Kidney (tissue), 14 donors: ENCODE results near the gene UBE4A. TPM values are rescaled to one million over a fixed set of nuclear protein-coding genes. Genes with fewer than 3 reads are reported as not detected.

ENCODE experiments used
- DNase-seq, 5 donors: peaks; one replicate each; pipeline ENCODE4 v3.0.0-alpha.2; 2013 to 2020
- FAIRE-seq: peaks from 2 replicates; lab custom pipeline; 2012; peaks lifted over from hg19 to GRCh38; lab: Jason Lieb, UNC
- H3K27ac ChIP-seq, 2 donors: one replicate each; pipeline ENCODE4 v1.7.0; 2013; ENCODE audit warnings: low read depth in 2 of 2, low read length in 2 of 2, inconsistent platforms in 1 of 2
- H3K27me3 ChIP-seq: one replicate; pipeline ENCODE4 v1.7.1; 2013; ENCODE audit warnings: low read length, inconsistent platforms; ENCODE audit not compliant: control insufficient read depth, insufficient read depth
- H3K36me3 ChIP-seq, 3 donors: one replicate each; pipeline versions ENCODE4 v1.7.0 to v1.7.1; 2013; ENCODE audit warnings: low read length in 3 of 3, control low read depth in 1 of 3, inconsistent platforms in 1 of 3; ENCODE audit not compliant: insufficient read depth in 3 of 3, control insufficient read depth in 2 of 3
- H3K4me1 ChIP-seq, 3 donors: one replicate each; pipeline versions ENCODE4 v1.7.0 to v1.7.1; 2013; ENCODE audit warnings: low read length in 3 of 3, inconsistent platforms in 1 of 3, low read depth in 1 of 3; ENCODE audit not compliant: control insufficient read depth in 2 of 3, insufficient read depth in 2 of 3
- H3K4me3 ChIP-seq, 3 donors: one replicate each; pipeline versions ENCODE4 v1.7.0 to v1.8.1; 2013; ENCODE audit warnings: low read length in 3 of 3, control low read depth in 1 of 3, inconsistent platforms in 1 of 3
- H3K9ac ChIP-seq, 3 donors: one replicate each; pipeline versions ENCODE4 v1.7.0 to v1.7.1; 2013; ENCODE audit warnings: low read length in 3 of 3, control low read depth in 1 of 3, inconsistent platforms in 1 of 3
- H3K9me3 ChIP-seq, 3 donors: one replicate each; pipeline versions ENCODE4 v1.7.0 to v1.7.1; 2013; ENCODE audit warnings: low read length in 3 of 3, control low read depth in 1 of 3, inconsistent platforms in 1 of 3; ENCODE audit not compliant: control insufficient read depth in 2 of 3, insufficient read depth in 1 of 3
- intact Hi-C: fragments of 100-400 bp; cut with DNase I; formaldehyde crosslinking; loops from one replicate; pipeline ENCODE4 v1.11.1; 2022
- polyA plus RNA-seq: library from polyadenylated mRNA; stranded (reverse); fragments of 350-450 nt; fragmentation: Illumina TruSeq; extraction: RNeasy Lipid Tissue Mini Kit (QIAGEN cat#74804); gene quantifications from one replicate; pipeline ENCODE4 v1.2.3, GENCODE V29; 2014; ENCODE audit warnings: low read depth, low replicate concordance; ENCODE audit not compliant: insufficient read depth
- total RNA-seq: library from RNA; stranded (reverse); fragmentation: NEBNext Ultra II Directional; extraction: Animal tissue kit (Norgen Biotek cat#: 25700); gene quantifications from one replicate; pipeline ENCODE4 v1.2.1, GENCODE V29; 2021
- TF ChIP-seq, protein P1 (sequence below): IDR thresholded peaks from 3 replicates; pipeline ENCODE4 v1.5.1; 2012; ENCODE audit warnings: mild to moderate bottlenecking, moderate library complexity, borderline replicate concordance; ENCODE audit not compliant: insufficient read depth; ENCODE audit errors: extremely low read depth
- donor health status: control.
- donor health status: control.
- donor health status: control.
- donor health status: control.
- donor health status: control.
- donor health status: DM: yes; HTN: yes; CAD: no.
- donor health status: Normal renal cell carcinoma (clear cell type).

Gene UBE4A
- total and polyA plus RNA-seq, 2 donors from 2014 or later = 11.2 to 39.2 TPM

DNA sequence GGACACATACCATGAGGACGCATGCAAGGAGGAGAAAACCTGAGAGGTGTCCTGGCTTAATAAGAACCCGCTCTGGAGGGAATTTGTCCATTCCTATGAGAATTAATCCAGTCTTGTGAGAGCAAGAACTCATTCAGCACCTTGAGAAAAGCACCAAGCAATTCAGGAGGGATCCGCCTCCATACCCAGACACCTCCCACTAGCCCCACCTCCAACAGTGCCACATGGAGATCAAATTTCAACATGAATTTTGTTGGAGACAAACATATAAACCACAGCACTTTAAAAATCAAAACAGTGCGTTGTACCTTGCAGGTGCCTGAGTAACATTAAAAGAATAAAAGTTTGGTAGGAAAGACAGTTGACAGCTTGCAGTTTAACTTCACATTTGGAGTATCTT, 11.4 kb downstream of the UBE4A start:
- no peak for DNase-seq
- H3K9ac ChIP-seq = no peak overlapping the region
- no peak overlapping the region for H3K27ac ChIP-seq
- no peak overlapping the region for H3K4me3 ChIP-seq
- peaks cover 3 to 65% (median 43%) of the 10 kb centered on the region in 3 donors for H3K36me3 ChIP-seq
- H3K4me1 ChIP-seq = no peaks in the 10 kb centered on the region
- FAIRE-seq = no peak
- H3K9me3 ChIP-seq = no peaks in the 10 kb centered on the region
- intact Hi-C loops = no loop called here
- H3K27me3 ChIP-seq = no peaks in the 10 kb centered on the region
- TF ChIP-seq, protein P1, sequence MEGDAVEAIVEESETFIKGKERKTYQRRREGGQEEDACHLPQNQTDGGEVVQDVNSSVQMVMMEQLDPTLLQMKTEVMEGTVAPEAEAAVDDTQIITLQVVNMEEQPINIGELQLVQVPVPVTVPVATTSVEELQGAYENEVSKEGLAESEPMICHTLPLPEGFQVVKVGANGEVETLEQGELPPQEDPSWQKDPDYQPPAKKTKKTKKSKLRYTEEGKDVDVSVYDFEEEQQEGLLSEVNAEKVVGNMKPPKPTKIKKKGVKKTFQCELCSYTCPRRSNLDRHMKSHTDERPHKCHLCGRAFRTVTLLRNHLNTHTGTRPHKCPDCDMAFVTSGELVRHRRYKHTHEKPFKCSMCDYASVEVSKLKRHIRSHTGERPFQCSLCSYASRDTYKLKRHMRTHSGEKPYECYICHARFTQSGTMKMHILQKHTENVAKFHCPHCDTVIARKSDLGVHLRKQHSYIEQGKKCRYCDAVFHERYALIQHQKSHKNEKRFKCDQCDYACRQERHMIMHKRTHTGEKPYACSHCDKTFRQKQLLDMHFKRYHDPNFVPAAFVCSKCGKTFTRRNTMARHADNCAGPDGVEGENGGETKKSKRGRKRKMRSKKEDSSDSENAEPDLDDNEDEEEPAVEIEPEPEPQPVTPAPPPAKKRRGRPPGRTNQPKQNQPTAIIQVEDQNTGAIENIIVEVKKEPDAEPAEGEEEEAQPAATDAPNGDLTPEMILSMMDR = no peak

DNA sequence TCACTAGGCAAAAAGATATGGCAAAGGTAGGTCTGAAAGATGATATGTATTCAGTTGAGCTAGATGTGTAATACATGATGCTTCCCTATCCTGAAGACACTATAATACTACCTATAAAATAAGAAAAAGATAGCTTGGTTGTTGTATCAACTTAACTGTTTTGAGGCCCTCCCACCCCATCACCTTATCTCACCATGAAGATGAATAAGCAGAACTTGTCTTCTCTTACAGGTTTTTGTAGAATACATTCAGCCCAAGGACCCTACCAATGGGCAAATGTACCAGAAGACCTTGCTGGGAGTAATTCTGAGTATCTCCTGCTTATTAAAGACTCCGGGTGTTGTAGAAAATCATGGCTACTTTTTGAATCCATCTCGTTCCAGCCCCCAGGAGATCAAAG, 13.9 kb downstream of the UBE4A start:
- H3K27ac ChIP-seq = no peak overlapping the region
- no peaks in the 10 kb centered on the region for H3K27me3 ChIP-seq
- no peak overlapping the region for H3K4me3 ChIP-seq
- DNase-seq (no peak), FAIRE-seq (no peak)
- no peak overlapping the region for H3K9ac ChIP-seq
- H3K4me1 ChIP-seq = no peaks in the 10 kb centered on the region
- TF ChIP-seq, protein P1 = no peak
- no peaks in the 10 kb centered on the region for H3K9me3 ChIP-seq
- peaks cover 3 to 61% (median 38%) of the 10 kb centered on the region in 3 donors for H3K36me3 ChIP-seq
- intact Hi-C loops = no loop called here

DNA sequence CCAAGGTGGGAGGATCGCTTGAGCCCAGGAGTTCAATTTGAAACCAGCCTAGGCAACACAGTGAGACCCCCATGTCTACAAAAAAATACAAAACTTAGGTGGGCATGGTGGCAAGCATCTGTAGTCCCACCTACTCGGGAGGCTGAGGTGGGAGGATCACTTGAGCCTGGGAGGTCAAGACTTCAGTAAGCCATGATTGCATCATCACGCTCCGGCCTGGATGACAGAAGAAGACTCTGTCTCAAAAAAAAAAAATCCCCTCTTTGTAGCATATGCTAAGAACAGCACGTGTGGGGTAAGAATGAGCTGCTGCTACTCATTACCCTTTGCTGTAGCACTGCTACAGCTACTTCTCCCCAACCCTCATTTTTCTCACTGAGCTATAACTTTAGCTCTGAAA, 14.5 kb downstream of the UBE4A start:
- peaks cover 3 to 61% (median 37%) of the 10 kb centered on the region in 3 donors for H3K36me3 ChIP-seq
- no peak for FAIRE-seq

DNA sequence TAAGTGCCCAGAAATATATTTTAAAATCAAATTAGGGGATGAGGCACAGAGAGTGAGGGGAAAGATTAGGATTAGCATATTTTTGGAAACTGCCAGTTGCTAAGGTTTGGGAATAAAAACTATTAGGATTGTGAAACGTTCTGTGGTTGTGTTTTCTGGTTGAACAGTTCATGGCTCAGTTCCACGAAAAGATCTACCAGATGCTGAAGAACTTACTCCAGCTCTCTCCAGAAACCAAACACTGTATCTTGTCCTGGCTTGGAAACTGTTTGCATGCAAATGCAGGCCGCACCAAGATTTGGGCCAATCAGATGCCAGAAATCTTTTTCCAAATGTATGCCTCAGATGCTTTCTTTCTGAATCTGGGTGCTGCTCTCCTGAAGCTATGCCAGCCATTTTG, 15.3 kb downstream of the UBE4A start:
- H3K4me3 ChIP-seq = no peak overlapping the region
- no peak overlapping the region for H3K27ac ChIP-seq
- no peak for DNase-seq
- intact Hi-C loops = no loop called here
- no peaks in the 10 kb centered on the region for H3K27me3 ChIP-seq
- no peak overlapping the region for H3K9ac ChIP-seq
- no peaks in the 10 kb centered on the region for H3K9me3 ChIP-seq
- FAIRE-seq = no peak
- TF ChIP-seq, protein P1 = no peak
- no peaks in the 10 kb centered on the region for H3K4me1 ChIP-seq
- peaks cover 3 to 63% (median 36%) of the 10 kb centered on the region in 3 donors for H3K36me3 ChIP-seq

More for the DNA sequence above, 14.5 kb downstream of the UBE4A start:
- Histone ChIP-seq H3K9ac (no peak overlapping the region), H3K27me3 (no peaks in the 10 kb centered on the region), H3K9me3 (no peaks in the 10 kb centered on the region), H3K4me3 (no peak overlapping the region), H3K4me1 (no peaks in the 10 kb centered on the region), H3K27ac (no peak overlapping the region)
- TF ChIP-seq, protein P1 = no peak
- intact Hi-C loops = no loop called here
- DNase-seq = no peak
